GM12801 (cell line): ENCODE data around the gene PDK2.

Source experiments
- TF ChIP-seq, protein P1 (sequence below): IDR thresholded peaks from one replicate; pipeline ENCODE4 v1.5.1; 2011; ENCODE audit warnings: control low read depth; ENCODE audit not compliant: insufficient read length; ENCODE audit errors: extremely low read depth

Gene PDK2

DNA sequence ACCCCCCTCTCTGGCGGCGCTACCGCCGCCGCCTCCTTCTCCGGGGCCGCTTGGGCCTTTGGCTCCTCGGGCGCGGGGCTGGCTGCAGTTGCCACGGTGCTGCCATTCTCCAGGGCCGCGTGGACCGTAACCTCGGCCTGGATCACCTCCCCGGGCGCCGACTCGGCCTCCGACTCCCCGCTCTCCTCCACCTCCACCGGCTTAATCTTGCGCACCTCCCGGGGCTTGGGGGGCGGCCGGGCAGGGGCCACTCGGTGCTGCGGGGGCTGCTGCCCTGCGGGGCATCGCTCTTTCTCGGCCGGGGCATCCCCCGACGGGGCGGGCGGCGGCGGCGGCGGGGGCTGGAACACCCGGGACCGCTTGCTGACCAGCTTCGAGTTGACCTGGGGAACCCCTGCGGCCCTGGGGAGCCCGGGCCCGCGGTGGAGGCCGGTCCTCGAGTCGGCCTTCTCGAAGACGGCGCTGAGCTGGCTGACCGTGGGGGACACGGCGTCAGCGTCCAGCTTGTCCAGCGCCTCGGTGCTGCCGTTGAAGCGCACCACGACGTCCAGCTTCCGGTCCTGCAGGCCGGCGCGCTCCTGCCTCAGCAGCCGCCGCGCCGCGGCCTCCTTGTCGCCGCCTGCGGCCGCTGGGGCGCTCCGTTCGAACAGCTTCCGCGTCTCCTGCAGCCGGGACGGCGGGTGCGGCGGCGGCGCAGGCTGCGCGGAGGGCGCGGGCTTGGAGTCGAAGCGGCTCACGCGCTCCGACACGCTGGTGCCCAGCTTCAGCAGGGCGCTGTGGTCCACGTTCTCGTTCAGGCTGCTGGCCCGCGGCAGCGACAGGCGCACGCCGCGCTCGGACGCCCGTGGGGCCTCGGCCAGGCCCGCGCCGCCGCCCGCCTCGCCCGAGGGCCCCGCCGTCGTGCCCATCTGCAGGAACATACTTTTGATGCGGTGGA, 54.5 kb downstream of the PDK2 start:
- TF ChIP-seq, protein P1, sequence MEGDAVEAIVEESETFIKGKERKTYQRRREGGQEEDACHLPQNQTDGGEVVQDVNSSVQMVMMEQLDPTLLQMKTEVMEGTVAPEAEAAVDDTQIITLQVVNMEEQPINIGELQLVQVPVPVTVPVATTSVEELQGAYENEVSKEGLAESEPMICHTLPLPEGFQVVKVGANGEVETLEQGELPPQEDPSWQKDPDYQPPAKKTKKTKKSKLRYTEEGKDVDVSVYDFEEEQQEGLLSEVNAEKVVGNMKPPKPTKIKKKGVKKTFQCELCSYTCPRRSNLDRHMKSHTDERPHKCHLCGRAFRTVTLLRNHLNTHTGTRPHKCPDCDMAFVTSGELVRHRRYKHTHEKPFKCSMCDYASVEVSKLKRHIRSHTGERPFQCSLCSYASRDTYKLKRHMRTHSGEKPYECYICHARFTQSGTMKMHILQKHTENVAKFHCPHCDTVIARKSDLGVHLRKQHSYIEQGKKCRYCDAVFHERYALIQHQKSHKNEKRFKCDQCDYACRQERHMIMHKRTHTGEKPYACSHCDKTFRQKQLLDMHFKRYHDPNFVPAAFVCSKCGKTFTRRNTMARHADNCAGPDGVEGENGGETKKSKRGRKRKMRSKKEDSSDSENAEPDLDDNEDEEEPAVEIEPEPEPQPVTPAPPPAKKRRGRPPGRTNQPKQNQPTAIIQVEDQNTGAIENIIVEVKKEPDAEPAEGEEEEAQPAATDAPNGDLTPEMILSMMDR: no peak

DNA sequence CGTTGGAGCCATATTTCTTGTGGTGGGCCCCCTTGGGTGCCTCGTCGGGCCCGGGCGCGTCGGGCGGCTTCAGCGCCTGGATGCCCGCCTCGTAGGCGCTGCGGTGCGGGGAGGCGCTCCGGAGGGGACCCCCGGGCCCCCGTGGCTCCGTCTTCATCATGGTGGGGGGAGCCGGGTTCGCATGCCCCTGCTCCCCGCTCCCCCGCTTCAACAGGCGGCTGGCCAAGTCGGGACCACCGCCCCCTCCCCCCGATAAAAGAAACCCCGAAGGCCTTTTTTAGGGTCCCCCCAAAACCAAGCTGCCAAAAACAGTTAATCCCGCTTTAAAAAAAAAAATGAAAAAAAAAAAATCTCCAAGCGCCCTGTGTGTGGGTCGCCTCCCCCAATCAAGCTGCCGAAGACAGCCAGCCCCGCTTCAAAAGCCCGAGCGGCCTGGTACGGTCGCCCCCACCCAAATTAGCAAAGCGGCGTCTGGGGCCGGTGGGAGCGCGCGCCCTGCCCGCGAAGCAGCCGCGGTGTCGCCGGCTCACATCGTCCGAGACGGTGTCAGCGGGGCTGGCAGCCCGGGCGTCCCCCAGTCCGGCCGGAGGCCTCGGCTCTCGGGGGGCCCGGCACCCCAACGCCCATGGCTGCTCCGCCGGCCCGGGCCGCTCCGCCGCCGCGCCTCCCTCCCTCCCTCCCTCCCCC, 55.3 kb downstream of the PDK2 start, which contains the start of gene PPP1R9B:
Gene PPP1R9B (minus strand): TSS at position 324 of the 687 bp plus-strand sequence. CDS start 164 bp downstream, at position 160.
- TF ChIP-seq, protein P1: no peak

DNA sequence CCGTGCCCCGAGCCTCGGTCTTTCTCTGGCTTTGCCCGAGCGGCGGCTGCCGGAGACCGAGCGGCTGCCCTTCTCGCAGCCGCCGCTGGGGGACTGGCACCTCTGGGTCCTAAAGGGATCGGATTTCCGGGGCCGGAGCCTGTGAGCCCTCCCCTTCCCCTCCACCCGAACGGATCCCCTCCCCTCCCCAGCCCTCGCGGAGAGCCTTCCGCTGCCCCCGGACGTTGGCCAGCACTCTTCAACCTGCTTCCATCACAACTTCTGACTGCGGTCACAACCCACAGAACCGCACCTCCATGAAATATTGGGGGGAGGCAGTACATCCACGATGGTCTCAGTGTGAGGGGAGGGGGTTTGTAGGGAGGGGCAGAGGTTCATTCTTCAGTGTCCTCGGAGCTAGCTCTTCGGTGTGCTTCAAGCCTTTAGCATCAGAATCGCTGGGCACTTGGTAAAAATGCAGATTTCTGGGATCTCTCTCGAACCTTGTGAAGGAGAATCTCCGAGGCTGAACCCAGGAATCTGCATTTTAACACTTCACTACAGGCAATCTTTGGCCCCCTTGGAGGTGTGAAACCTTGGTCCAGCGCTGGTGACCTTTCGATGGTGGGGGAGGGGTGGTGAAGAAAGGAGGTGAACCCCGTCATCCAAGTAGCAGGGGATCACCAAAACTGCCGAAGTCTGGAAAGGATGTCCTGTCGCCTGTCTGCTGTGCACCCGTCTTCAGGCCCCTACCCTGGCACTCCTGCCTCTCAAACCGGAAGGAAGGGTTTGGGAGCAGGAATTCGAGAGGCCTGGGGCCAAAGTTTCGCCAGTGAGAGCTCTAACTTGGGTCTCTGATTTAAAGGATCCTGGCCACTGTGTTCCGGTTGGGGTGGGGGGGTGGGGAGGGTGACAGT, 56.1 kb downstream of the PDK2 start:
- TF ChIP-seq, protein P1: no peak

GRCh38 chr17:50151937-50152547, 56.9 kb downstream of the PDK2 start:
- TF ChIP-seq, protein P1: no peak

- TF ChIP-seq, protein P1: no peak
Measured at GRCh38 chr17:50152736-50153135, 57.6 kb downstream of the PDK2 start.

DNA sequence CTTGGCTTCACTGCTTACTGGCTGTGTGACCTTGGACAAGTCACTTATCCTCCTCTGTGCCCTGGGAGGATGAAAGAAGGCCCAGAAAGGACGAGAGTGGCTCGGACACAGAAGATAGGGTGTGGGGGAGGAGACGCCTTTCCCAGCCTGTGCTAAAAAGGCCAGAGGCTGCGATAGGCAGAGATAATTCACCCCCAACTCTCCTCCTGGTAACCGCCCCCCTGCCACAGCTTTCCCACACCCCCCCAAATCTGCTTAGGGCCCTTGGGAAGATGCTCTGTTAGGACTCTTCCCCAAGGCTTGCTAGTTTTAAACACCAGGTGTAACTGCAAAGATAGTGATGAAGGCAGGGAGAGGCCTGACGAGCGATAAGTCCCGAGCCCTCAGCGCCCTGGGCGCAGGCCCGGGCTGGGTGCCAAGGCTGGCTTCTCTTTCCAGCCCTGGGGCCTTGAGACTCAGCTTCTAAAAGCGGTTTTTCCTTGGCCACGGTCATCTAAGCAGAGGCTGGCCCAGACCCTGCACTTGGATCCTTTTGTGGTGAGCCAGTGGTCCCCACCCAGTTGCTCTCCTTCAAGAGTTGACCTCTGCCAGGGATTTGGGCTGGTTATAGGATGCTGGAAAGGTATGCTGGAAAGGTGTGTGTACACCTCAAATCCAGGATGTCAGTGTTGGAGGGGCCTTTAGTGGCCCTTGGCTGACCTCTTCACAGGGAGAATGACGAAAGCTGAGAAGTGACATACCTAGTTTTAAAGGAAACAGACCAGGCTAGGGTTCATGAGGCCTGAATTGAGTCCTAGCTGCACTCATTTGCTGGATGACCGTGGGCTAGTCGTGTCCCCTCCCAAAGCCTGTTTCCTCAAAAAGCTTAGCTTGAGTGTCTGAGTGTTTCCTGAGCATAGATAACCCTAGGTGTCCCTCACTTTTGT, 58.8 kb downstream of the PDK2 start:
- TF ChIP-seq, protein P1: no peak
